Effector memory CD4-positive, alpha-beta T cell (primary cell): ENCODE data around the gene SLC9C2.
"Not testable (repeated sequence)": the region's sequence is repeated elsewhere in the genome, so short reads cannot be mapped to it uniquely, and the experiment has no call there.

ENCODE experiments used
- DNase-seq, 3 donors: peaks; one replicate each; pipeline ENCODE4 v3.0.0-alpha.2; 2020
- H3K27ac ChIP-seq: 2 replicates; pipeline ENCODE4 v1.7.0; 2013; ENCODE audit warnings: mild to moderate bottlenecking, low read length, moderate library complexity; ENCODE audit not compliant: insufficient read depth, poor library complexity, severe bottlenecking
- H3K27me3 ChIP-seq: replicated peaks from 2 replicates; pipeline ENCODE4 v1.7.0; 2013; ENCODE audit warnings: mild to moderate bottlenecking, low read length; ENCODE audit not compliant: insufficient read depth, control insufficient read depth, poor library complexity, severe bottlenecking
- H3K36me3 ChIP-seq: 2 replicates; pipeline ENCODE4 v1.7.0; 2013; ENCODE audit warnings: mild to moderate bottlenecking, low read length, moderate library complexity; ENCODE audit not compliant: control insufficient read depth, insufficient read depth
- H3K4me1 ChIP-seq: 2 replicates; pipeline ENCODE4 v1.7.0; 2013; ENCODE audit warnings: low read length, mild to moderate bottlenecking; ENCODE audit not compliant: control insufficient read depth, insufficient read depth, poor library complexity, severe bottlenecking
- H3K4me3 ChIP-seq: 2 replicates; pipeline ENCODE4 v1.7.0; 2013; ENCODE audit warnings: low read length, low read depth, mild to moderate bottlenecking; ENCODE audit not compliant: insufficient read depth, poor library complexity, severe bottlenecking
- H3K9me3 ChIP-seq: 2 replicates; pipeline ENCODE4 v1.7.0; 2013; ENCODE audit warnings: mild to moderate bottlenecking, low read length, moderate library complexity; ENCODE audit not compliant: control insufficient read depth

The SLC9C2 gene

GRCh38 chr1:173529106-173529505 is 73.8 kb downstream of the SLC9C2 start:
- no peaks in the 10 kb centered on the region for H3K9me3 ChIP-seq
- H3K27ac ChIP-seq: no peak overlapping the region
- no peak for DNase-seq
- no peaks in the 10 kb centered on the region for H3K27me3 ChIP-seq
- H3K4me3 ChIP-seq: no peak overlapping the region
- no peaks in the 10 kb centered on the region for H3K4me1 ChIP-seq
- H3K36me3 ChIP-seq: no peaks in the 10 kb centered on the region

GRCh38 chr1:173527151-173527826 is 75.6 kb downstream of the SLC9C2 start:
- no peaks in the 10 kb centered on the region for H3K27me3 ChIP-seq
- no peak overlapping the region for H3K4me3 ChIP-seq
- DNase-seq: no peak
- H3K9me3 ChIP-seq: no peaks in the 10 kb centered on the region
- no peaks in the 10 kb centered on the region for H3K36me3 ChIP-seq
- H3K4me1 ChIP-seq: no peaks in the 10 kb centered on the region
- no peak overlapping the region for H3K27ac ChIP-seq

- Histone ChIP-seq H3K9me3 (no peaks in the 10 kb centered on the region), H3K27me3 (no peaks in the 10 kb centered on the region), H3K27ac (no peak overlapping the region), H3K36me3 (no peaks in the 10 kb centered on the region), H3K4me3 (no peak overlapping the region), H3K4me1 (no peaks in the 10 kb centered on the region)
- DNase-seq: no peak
Observed at GRCh38 chr1:173525926-173526325, 76.9 kb downstream of the SLC9C2 start.

GRCh38 chr1:173523329-173523728 is 79.5 kb downstream of the SLC9C2 start:
- no peak for DNase-seq

GRCh38 chr1:173520799-173521198 is 82.1 kb downstream of the SLC9C2 start:
- Histone ChIP-seq H3K27me3 (no peaks in the 10 kb centered on the region), H3K9me3 (no peaks in the 10 kb centered on the region), H3K36me3 (no peaks in the 10 kb centered on the region), H3K27ac (no peak overlapping the region), H3K4me3 (no peak overlapping the region), H3K4me1 (no peaks in the 10 kb centered on the region)
- no peak for DNase-seq

More at GRCh38 chr1:173523329-173523728, 79.5 kb downstream of the SLC9C2 start:
- H3K27ac ChIP-seq: no peak overlapping the region
- no peaks in the 10 kb centered on the region for H3K36me3 ChIP-seq
- H3K4me1 ChIP-seq: no peaks in the 10 kb centered on the region
- H3K4me3 ChIP-seq: no peak overlapping the region
- no peaks in the 10 kb centered on the region for H3K9me3 ChIP-seq
- H3K27me3 ChIP-seq: no peaks in the 10 kb centered on the region

GRCh38 chr1:173514503-173514902 is 88.4 kb downstream of the SLC9C2 start:
- H3K27ac ChIP-seq: not testable (repeated sequence)

GRCh38 chr1:173509797-173510196 is 93.1 kb downstream of the SLC9C2 start:
- Histone ChIP-seq H3K36me3 (no peaks in the 10 kb centered on the region), H3K9me3 (no peaks in the 10 kb centered on the region), H3K27ac (no peak overlapping the region), H3K4me3 (no peak overlapping the region), H3K27me3 (no peaks in the 10 kb centered on the region), H3K4me1 (no peaks in the 10 kb centered on the region)
- no peak for DNase-seq

More at GRCh38 chr1:173514503-173514902, 88.4 kb downstream of the SLC9C2 start:
- not testable (repeated sequence) for H3K4me1 ChIP-seq, H3K9me3 ChIP-seq, H3K27me3 ChIP-seq, DNase-seq, H3K4me3 ChIP-seq, H3K36me3 ChIP-seq

GRCh38 chr1:173508541-173508940 is 94.3 kb downstream of the SLC9C2 start:
- Histone ChIP-seq H3K27me3 (no peaks in the 10 kb centered on the region), H3K27ac (no peak overlapping the region), H3K4me3 (no peak overlapping the region), H3K9me3 (no peaks in the 10 kb centered on the region), H3K4me1 (no peaks in the 10 kb centered on the region), H3K36me3 (no peaks in the 10 kb centered on the region)
- no peak for DNase-seq

GRCh38 chr1:173507847-173508209 is 95.0 kb downstream of the SLC9C2 start:
- H3K27ac ChIP-seq: no peak overlapping the region

GRCh38 chr1:173507205-173507846 is 95.5 kb downstream of the SLC9C2 start:
- Histone ChIP-seq H3K9me3 (no peaks in the 10 kb centered on the region), H3K27me3 (no peaks in the 10 kb centered on the region), H3K4me1 (no peaks in the 10 kb centered on the region), H3K36me3 (no peaks in the 10 kb centered on the region), H3K27ac (no peak overlapping the region), H3K4me3 (no peak overlapping the region)
- DNase-seq: no peak

More at GRCh38 chr1:173507847-173508209, 95.0 kb downstream of the SLC9C2 start:
- Histone ChIP-seq H3K9me3 (no peaks in the 10 kb centered on the region), H3K4me3 (no peak overlapping the region), H3K36me3 (no peaks in the 10 kb centered on the region), H3K27me3 (no peaks in the 10 kb centered on the region), H3K4me1 (no peaks in the 10 kb centered on the region)
- no peak for DNase-seq
